GM12872 (cell line): ENCODE measurements around the gene RNF227.

Experiments used
- CTCF ChIP-seq: IDR thresholded peaks from 3 replicates; pipeline ENCODE4 v1.5.1; 2011; ENCODE audit warnings: low read depth, mild to moderate bottlenecking, low read length, moderate library complexity; ENCODE audit not compliant: insufficient read depth

RNF227 gene

GRCh38 chr17:7915611-7916384, at the start of gene RNF227:
Gene RNF227, minus strand, starts transcription at chr17:7916289. Its CDS starts 94 bp downstream, at chr17:7916195.
- TF ChIP-seq CTCF, result no peak

GRCh38 chr17:7961421-7961820, 45.3 kb upstream of the RNF227 start:
- no peak for TF ChIP-seq CTCF

- no peak for TF ChIP-seq CTCF
Observed at GRCh38 chr17:7959503-7960253, 43.6 kb upstream of the RNF227 start.

- no peak for TF ChIP-seq CTCF
Observed at GRCh38 chr17:7956228-7956965, 40.3 kb upstream of the RNF227 start.

- no peak for TF ChIP-seq CTCF
Observed at GRCh38 chr17:7955414-7956227, 39.5 kb upstream of the RNF227 start.

- TF ChIP-seq CTCF, result no peak
Observed at GRCh38 chr17:7951143-7951792, 35.2 kb upstream of the RNF227 start.
